Cardiac septum (tissue), 1 donor: ENCODE data around the gene B4GALT3. TPM values are rescaled to one million over a fixed set of nuclear protein-coding genes. Genes with fewer than 3 reads are reported as not detected.

Source experiments
- DNase-seq: peaks from one replicate; pipeline ENCODE4 v3.0.0-alpha.2; 2020; ENCODE audit warnings: low spot score
- intact Hi-C: fragments of 100-400 bp; cut with DNase I; formaldehyde crosslinking; loops from one replicate; pipeline ENCODE4 v1.14.0; 2022
- microRNA-seq: library from miRNA; unstranded; fragments of <30 nt; microRNA quantifications from one replicate; pipeline ENCODE4 v1.2.0, GENCODE V29; 2020
- total RNA-seq: library from RNA; stranded (reverse); fragmentation: NEBNext Ultra II Directional; extraction: Animal tissue kit (Norgen Biotek cat#: 25700); gene quantifications from one replicate; pipeline ENCODE4 v1.2.1, GENCODE V29; 2021
- donor health status: DM: no; HTN: no; CAD: no.

The B4GALT3 gene
- total RNA-seq, 1 donor from 2014 or later, result 22.2 TPM

GRCh38 chr1:161140755-161141400 lies 36.4 kb downstream of the B4GALT3 start:
- DNase-seq, result no peak

DNA sequence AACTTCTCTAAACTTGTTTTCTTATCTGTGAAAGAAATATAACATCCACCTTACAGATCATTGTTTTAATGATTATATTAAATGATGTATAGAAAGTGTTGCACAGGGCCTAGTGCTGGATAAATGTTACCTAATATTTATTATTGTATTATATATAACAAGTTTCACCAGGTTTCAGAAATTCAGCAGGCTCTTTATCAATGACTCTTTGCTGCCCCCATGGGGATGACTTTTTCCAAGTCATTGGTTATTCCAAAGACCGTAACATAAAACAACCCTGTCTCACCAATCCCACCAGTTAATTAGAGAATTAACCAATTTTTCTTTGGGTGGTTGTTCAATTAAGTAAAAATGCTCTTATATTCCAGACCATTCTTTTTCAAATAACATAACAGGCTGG lies 37.5 kb downstream of the B4GALT3 start:
- no peak for DNase-seq
- intact Hi-C loops, result loop anchor here (10.0 kb wide), 1 partner anchor 145 kb away; no protein-coding TSS in a partner anchor

More at GRCh38 chr1:161140755-161141400, 36.4 kb downstream of the B4GALT3 start:
- intact Hi-C loops, result no loop called here

GRCh38 chr1:161138431-161138830 lies 38.9 kb downstream of the B4GALT3 start:
- no peak for DNase-seq
- intact Hi-C loops, result loop anchor here (10.0 kb wide), 1 partner anchor 144 kb away; no protein-coding TSS in a partner anchor

- intact Hi-C loops, result loop anchor here (10.0 kb wide), 1 partner anchor 143 kb away; no protein-coding TSS in a partner anchor
- DNase-seq, result no peak
Measured at GRCh38 chr1:161137881-161138280, 39.4 kb downstream of the B4GALT3 start.

DNA sequence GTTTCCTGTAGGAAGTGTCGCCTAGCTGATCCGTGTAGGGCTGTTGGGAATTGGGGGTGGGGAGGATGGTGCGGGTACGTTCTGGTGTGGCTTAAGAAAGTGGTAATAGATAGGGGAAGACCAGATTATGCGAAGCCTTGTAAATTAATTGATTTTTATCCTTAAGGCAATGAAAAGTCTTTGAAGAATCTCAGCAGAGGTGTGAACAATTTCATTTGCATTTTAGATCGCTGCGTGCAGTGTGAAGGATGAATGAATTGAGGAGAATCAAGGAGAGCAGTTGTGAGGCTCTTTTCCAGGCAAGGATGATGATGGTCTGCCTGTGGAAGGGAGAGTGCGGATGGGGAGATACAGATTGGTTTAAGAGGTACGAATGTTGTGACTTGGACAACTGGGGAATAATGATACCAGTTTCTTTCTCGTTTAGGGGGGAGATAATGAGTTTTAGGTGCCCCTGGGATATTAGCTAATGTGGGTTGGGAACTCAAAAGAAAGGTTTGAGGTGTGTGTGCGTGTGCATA lies 44.0 kb downstream of the B4GALT3 start:
- intact Hi-C loops, result loop anchor here (2.0 to 10.0 kb wide), 4 partner anchors 14 to 138 kb away; partner anchors contain the start of genes NIT1, PFDN2 and USP21
- no peak for DNase-seq

- intact Hi-C loops, result loop anchor here (1.0 to 10.0 kb wide), 5 partner anchors 14 to 138 kb away; partner anchors contain the start of genes KLHDC9, NIT1, PFDN2 and USP21
Measured at GRCh38 chr1:161132410-161133219, 44.7 kb downstream of the B4GALT3 start, which contains the start of gene DEDD. TSS of gene DEDD (minus strand) at chr1:161132667. CDS start at chr1:161124462, 8,205 bp downstream.

GRCh38 chr1:161131523-161132409 lies 45.5 kb downstream of the B4GALT3 start:
- intact Hi-C loops, result loop anchor here (1.0 to 10.0 kb wide), 5 partner anchors 13 to 137 kb away; partner anchors contain the start of genes KLHDC9, NIT1, PFDN2 and USP21
- DNase-seq, result no peak

More at GRCh38 chr1:161132410-161133219, 44.7 kb downstream of the B4GALT3 start, which contains the start of gene DEDD:
- DNase-seq, result peak; percentile 97

GRCh38 chr1:161130266-161130665 lies 47.0 kb downstream of the B4GALT3 start:
- intact Hi-C loops, result loop anchor here (10.0 kb wide), 1 partner anchor 135 kb away; no protein-coding TSS in a partner anchor

GRCh38 chr1:161128591-161129420 lies 48.5 kb downstream of the B4GALT3 start:
- no peak for DNase-seq
- intact Hi-C loops, result no loop called here

More at GRCh38 chr1:161130266-161130665, 47.0 kb downstream of the B4GALT3 start:
- no peak for DNase-seq

- intact Hi-C loops, result no loop called here
- no peak for DNase-seq
Measured at GRCh38 chr1:161127649-161128048, 49.7 kb downstream of the B4GALT3 start.

DNA sequence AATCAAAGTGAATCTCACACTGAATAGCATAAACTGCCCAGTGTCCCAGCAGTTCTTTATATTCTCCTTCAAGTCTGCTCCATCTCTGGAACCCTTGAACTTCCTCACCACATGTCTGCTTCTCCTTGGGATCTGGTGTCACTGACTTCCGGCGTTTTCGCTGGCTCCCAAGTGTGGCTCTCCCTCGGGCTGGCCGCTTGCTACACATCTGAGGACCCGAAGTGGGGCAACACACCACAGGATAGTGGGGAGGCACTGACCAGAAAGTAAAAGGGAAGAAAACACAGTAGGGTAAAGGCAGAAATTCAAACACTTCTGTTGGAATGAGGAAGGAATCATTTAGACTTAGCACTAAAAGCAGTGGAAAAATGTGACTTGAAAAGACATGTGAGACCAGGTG lies 54.3 kb downstream of the B4GALT3 start:
- intact Hi-C loops, result no loop called here
- DNase-seq, result no peak

GRCh38 chr1:161121834-161122233 lies 55.5 kb downstream of the B4GALT3 start:
- DNase-seq, result no peak
- intact Hi-C loops, result no loop called here

Small RNA genes lying within 50 kb of the gene (microRNA-seq; reads per million reads assigned to microRNA genes)
- gene MIR5187, result 1.3 reads per million

Other genes with a start within 250 kb of the B4GALT3 start
- not detected for gene ITLN2, start 222.7 kb downstream of the B4GALT3 start, total RNA-seq
- 10.3 TPM for gene F11R, start 156.4 kb downstream of the B4GALT3 start, total RNA-seq
- 12.0 TPM for gene TSTD1, start 138.5 kb downstream of the B4GALT3 start, total RNA-seq
- 29.2 TPM for gene USF1, start 131.5 kb downstream of the B4GALT3 start, total RNA-seq
- 2.6 TPM for gene ARHGAP30, start 107.6 kb downstream of the B4GALT3 start, total RNA-seq
- not detected for gene NECTIN4, start 87.9 kb downstream of the B4GALT3 start, total RNA-seq
- 10.7 TPM for gene KLHDC9, start 79.1 kb downstream of the B4GALT3 start, total RNA-seq
- 43.1 TPM for gene PFDN2, start 59.5 kb downstream of the B4GALT3 start, total RNA-seq
- gene NIT1, start 59.4 kb downstream of the B4GALT3 start, total RNA-seq, result 31.3 TPM
- 28.3 TPM for gene DEDD, start 44.8 kb downstream of the B4GALT3 start, total RNA-seq
- 73.6 TPM for gene UFC1, start 23.5 kb downstream of the B4GALT3 start, total RNA-seq
- 17.4 TPM for gene USP21, start 18.0 kb downstream of the B4GALT3 start, total RNA-seq
- gene PPOX, start 11.1 kb downstream of the B4GALT3 start, total RNA-seq, result 12.9 TPM
- 24.0 TPM for gene ADAMTS4, start 21.5 kb upstream of the B4GALT3 start, total RNA-seq
- gene NDUFS2, start 24.9 kb upstream of the B4GALT3 start, total RNA-seq, result 253 TPM
- gene FCER1G, start 37.8 kb upstream of the B4GALT3 start, total RNA-seq, result 11.4 TPM
- gene APOA2, start 46.1 kb upstream of the B4GALT3 start, total RNA-seq, result not detected
- gene TOMM40L, start 48.6 kb upstream of the B4GALT3 start, total RNA-seq, result 34.1 TPM
- gene NR1I3, start 60.7 kb upstream of the B4GALT3 start, total RNA-seq, result not detected
- 0.38 TPM for gene PCP4L1, start 81.2 kb upstream of the B4GALT3 start, total RNA-seq
- 1.5 TPM for gene MPZ, start 132.5 kb upstream of the B4GALT3 start, total RNA-seq
- 306 TPM for gene SDHC, start 136.9 kb upstream of the B4GALT3 start, total RNA-seq
- gene CFAP126, start 190.4 kb upstream of the B4GALT3 start, total RNA-seq, result not detected